Gastroesophageal sphincter (tissue), 3 donors: Measurements from ENCODE around the gene PRDM8.

ENCODE experiments used
- CTCF ChIP-seq, 4 experiments: fragments of 200-600 bp in 2 of 4; fragments of 450-650 bp in 2 of 4; sonication (generic) in 1 of 4; IDR thresholded peaks; one replicate each; pipeline ENCODE4 v1.5.1; 2017 to 2019; ENCODE audit warnings: antibody characterized with exemption in 4 of 4, mild to moderate bottlenecking in 2 of 4, moderate library complexity in 2 of 4
- EP300 ChIP-seq: sonication (generic); formaldehyde crosslinking; IDR thresholded peaks from one replicate; pipeline ENCODE4 v1.6.1; 2017; ENCODE audit warnings: antibody characterized with exemption, mild to moderate bottlenecking
- POLR2A ChIP-seq, 2 donors: fragments of 450-650 bp; IDR thresholded peaks; one replicate each; pipeline ENCODE4 v1.6.1; 2017; ENCODE audit warnings: antibody characterized with exemption in 2 of 2, mild to moderate bottlenecking in 2 of 2, moderate library complexity in 1 of 2
- POLR2AphosphoS5 ChIP-seq: sonication (generic); formaldehyde crosslinking; IDR thresholded peaks from one replicate; pipeline ENCODE4 v1.6.1; 2017; ENCODE audit warnings: antibody characterized with exemption

- TF ChIP-seq POLR2A (IDR thresholded peaks at IDR 0.05) (no peak), CTCF (IDR thresholded peaks at IDR 0.05) (no peak), EP300 (no peak), POLR2AphosphoS5 (no peak)
Measured at GRCh38 chr4:80201252-80202151, 4.2 kb downstream of the PRDM8 start.
